GM19468 (cell line): ENCODE data around the gene RRN3.
"Not testable (repeated sequence)": the region's sequence is repeated elsewhere in the genome, so short reads cannot be mapped to it uniquely, and the experiment has no call there.

ENCODE experiments used
- ATAC-seq: cut with Tn5 transposase; IDR thresholded peaks from one replicate; pipeline ENCODE4 v1.9.1; 2021; ENCODE audit warnings: mild to moderate bottlenecking, moderate library complexity, moderate number of reproducible peaks; ENCODE audit not compliant: unreplicated experiment; ENCODE audit errors: extremely low read depth

The RRN3 gene

DNA sequence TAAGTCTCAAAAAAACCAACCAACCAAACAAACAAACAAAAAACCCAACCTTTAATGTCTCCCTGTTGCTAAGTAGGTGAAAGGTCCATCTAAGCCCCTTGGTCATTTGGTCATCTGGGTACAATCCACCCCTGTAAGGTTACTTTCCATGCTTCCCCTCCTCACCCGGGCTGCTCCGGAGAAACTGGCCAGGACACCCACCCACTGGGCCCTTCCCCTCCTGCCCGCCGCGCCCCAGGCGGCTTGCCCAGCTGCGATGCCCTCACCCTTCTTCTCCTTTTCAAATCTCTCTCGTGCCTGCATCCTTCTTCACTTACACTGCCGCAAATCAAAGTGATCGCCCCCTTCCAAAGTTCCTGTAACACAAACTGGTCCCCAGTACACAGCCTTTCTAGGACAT is 40.2 kb downstream of the RRN3 start:
- no peak for ATAC-seq

GRCh38 chr16:15052747-15053476 is 41.2 kb downstream of the RRN3 start:
- ATAC-seq = no peak

DNA sequence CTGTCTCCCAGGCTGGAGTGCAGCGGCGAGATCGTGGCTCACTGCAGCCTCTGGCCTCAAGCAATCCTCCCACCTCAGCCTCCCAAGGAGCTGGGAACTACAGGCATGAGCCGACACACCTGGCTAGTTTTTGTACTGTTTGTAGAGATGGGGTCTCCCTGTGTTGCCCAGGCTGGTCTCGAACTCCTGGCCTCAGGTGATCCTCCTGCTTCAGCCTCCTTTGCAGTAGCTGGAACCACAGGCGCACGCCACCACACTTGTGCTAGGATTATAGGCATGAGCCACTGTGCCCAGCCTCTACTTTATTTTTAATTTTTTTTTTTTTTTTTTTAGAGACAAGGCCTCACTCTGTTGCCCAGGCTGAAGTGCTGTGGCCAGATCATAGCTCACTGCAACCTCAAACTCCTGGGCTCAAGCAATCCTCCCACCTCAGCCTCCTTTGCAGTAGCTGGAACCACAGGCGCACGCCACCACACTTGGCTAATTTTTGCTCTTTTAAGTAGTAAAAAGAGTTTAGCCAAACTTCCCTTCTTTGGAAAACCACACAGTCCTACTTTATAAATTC is 42.6 kb downstream of the RRN3 start:
- no peak for ATAC-seq

DNA sequence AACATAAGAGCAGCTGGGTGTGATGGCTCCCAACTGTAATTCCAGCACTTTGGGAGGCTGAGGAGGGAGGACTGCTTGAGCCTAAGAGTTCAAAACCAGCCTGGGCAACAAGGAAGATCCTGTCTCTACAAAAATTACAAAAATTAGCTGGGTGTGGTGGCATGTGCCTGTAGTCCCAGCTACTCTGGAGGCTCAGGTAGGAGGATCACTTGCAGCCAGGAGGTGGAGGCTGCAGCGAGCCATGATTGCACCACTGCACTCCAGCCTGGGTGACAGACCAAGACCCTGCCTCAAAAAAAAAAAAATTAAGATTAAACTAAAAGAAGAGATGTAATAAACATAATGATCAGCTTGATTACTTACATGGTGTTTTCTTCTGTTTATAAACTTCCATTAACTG is 43.6 kb downstream of the RRN3 start:
- not testable (repeated sequence) for ATAC-seq

DNA sequence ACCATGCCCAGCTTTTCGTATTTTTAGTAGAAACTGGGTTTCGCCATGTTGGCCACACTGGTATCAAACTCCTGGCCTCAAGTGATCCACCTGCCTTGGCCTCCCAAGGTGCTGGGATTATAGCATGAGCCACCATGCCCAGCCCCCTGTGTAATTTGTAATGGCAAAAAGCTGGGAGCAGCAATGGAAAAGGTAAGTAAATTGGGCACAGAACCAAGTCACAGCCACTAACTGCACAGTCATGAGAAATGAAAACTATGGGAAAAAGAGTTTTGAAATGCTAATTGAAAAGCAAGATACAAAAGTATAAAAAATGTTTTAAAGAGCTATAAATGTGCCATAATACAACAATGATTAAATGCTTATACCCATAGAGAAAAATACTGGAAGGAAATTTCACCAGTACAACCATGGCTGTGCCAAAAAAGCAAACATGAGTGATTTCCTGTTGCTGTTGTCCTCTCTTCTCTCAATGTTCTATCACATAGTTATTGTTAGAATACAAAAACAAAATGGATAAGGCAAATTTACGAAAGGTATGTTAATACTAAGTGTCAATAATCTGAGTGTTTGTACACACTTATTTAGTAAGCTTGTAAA is 44.4 kb downstream of the RRN3 start:
- ATAC-seq = no peak

GRCh38 chr16:15046692-15047376 is 47.2 kb downstream of the RRN3 start:
- ATAC-seq = no peak

DNA sequence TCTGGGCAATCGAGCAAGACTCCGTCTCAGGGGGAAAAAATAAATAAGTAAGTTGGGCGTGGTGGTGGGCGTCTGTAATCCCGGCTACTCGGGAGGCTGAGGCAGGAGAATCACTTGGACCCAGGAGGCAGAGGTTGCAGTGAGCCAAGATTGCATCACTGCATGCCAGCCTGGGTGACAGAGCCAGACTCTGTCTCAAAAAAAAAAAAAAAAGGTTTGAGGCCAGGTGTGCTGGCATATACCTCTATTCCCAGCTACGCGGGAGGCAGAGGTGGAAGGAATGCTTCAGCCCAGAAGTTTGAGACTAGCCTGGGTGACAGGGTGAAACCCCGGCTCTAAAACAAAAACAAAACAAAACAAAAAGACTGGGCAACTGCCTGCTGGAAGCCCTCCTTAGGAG is 48.8 kb downstream of the RRN3 start:
- not testable (repeated sequence) for ATAC-seq

- ATAC-seq = no peak
These were observed 49.8 kb downstream of the RRN3 start for GRCh38 chr16:15044286-15044685.

- ATAC-seq = no peak
These were observed 50.7 kb downstream of the RRN3 start for GRCh38 chr16:15043344-15043743.

- ATAC-seq = no peak
These were observed 52.6 kb downstream of the RRN3 start for GRCh38 chr16:15041271-15042004.

- no peak for ATAC-seq
These were observed 55.4 kb downstream of the RRN3 start for GRCh38 chr16:15038689-15039088.

GRCh38 chr16:15037745-15038144 is 56.3 kb downstream of the RRN3 start:
- ATAC-seq = no peak

- ATAC-seq = no peak
These were observed 57.1 kb downstream of the RRN3 start for GRCh38 chr16:15037003-15037402.

DNA sequence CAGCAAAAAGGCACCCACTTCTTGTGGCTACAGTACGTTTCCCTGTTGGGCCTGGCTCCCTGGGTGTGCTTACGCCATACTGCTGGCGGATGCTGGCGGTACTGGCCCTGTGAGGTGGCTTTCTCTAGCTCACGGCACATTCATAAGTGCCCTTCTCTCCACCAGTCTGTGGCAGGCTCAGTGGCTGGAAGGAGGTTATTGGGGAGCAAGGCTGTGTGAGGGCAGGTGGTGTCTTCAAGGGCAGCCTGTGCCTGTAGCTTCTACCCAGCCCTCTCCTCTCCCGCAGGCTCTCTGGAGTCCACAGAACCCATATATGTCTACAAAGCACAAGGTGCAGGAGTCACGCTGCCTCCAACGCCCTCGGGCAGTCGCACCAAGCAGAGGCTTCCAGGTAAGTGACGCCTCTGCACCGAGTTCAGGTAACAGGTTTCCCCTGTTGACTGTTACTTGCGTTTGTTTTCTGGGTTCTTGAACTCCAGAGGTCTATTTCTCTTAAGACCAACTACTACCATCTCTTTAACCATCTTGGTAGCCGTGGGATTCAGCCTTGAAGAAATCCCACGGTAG is 58.8 kb downstream of the RRN3 start:
- ATAC-seq = no peak

DNA sequence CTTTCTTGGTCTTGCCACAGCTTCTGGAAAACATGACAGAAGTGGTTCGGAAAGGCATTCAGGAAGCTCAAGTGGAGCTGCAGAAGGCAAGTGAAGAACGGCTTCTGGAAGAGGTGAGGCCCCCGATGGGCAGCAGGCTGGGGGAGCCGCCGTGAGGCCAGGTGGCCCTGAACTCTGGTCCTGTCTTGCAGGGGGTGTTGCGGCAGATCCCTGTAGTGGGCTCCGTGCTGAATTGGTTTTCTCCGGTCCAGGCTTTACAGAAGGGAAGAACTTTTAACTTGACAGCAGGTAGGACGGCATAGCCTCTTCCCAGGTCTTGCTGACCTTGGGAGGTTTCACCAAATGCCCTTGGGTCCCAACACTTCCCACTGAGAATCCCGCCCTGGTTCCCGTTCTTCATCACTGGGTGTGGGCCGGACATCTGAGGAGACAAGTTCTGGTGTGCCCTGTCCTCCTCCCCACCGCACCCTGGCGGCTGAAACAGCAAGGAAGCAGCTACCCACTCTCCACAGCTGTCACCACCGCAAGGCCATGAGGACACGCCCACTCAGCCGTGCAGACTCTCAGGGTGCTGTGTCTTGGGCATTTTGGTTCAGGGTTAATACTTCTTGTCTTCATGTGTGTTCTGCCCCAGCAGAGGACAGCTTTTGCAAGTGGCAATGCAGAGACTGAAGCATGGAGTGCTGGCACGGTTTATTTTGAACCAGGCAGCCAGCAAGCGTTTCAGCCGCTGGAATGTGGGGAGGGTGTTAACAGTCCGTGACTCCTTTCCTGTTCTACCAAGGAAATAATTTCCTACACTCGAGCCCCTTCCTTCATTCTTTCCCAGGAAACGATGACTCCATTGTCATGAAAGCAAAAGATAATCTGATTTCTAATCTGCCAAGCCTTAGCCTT is 59.6 kb downstream of the RRN3 start:
- no peak for ATAC-seq

- ATAC-seq = no peak
These were observed 60.8 kb downstream of the RRN3 start for GRCh38 chr16:15033309-15033707.

- ATAC-seq = no peak
These were observed 61.3 kb downstream of the RRN3 start for GRCh38 chr16:15032547-15033308.

DNA sequence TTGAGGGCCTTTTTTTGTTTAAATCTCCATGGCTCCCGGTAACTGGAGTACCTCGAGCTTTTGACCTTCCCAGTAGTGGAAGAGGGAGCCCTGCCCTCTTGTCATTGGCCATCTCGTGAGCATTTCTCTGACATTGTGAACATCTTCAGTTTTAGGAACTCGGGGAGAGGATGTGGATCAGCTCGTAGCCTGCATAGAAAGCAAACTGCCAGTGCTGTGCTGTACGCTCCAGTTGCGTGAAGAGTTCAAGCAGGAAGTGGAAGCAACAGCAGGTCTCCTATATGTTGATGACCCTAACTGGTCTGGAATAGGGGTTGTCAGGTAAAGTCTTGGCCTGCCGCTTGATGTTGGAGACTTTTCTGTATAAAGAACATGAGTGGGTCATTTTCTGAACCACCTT is 62.5 kb downstream of the RRN3 start:
- no peak for ATAC-seq

GRCh38 chr16:15031179-15031578 is 62.9 kb downstream of the RRN3 start:
- no peak for ATAC-seq
